ENCODE results near the gene NUP210L. TPM values are rescaled to one million over a fixed set of nuclear protein-coding genes. Genes with fewer than 3 reads are reported as not detected.

NUP210L gene
- total and polyA plus RNA-seq, 2 donors (not counting 3 experiments of a cell fraction or from before 2014, with no cell fraction given) = 0.01 to 0.07 TPM

- no peak overlapping the region for H3K9ac ChIP-seq (replicated peaks; ENCODE audit: extremely low read depth, insufficient read depth, low read length)
- H3K9me1 ChIP-seq (replicated peaks; ENCODE audit: control insufficient read depth, extremely low read depth, insufficient read depth, low read length) = no peaks in the 10 kb centered on the region
- TF ChIP-seq JUN (IDR thresholded peaks at IDR 0.05; ENCODE audit: borderline replicate concordance, insufficient read depth, insufficient read length, low read depth) = no peak
- no peak for TF ChIP-seq POLR2AphosphoS5 (IDR thresholded peaks at IDR 0.05; ENCODE audit: insufficient read depth, low read depth, low read length)
- TF ChIP-seq MYC (IDR thresholded peaks at IDR 0.05; ENCODE audit: low read depth, low read length) = no peak
- TF ChIP-seq FOS (IDR thresholded peaks at IDR 0.05; ENCODE audit: borderline replicate concordance, insufficient read depth, low read length) = no peak
- no peak for TF ChIP-seq POLR2A (IDR thresholded peaks at IDR 0.05; ENCODE audit: low read depth, low read length)
- TF ChIP-seq, protein P1, sequence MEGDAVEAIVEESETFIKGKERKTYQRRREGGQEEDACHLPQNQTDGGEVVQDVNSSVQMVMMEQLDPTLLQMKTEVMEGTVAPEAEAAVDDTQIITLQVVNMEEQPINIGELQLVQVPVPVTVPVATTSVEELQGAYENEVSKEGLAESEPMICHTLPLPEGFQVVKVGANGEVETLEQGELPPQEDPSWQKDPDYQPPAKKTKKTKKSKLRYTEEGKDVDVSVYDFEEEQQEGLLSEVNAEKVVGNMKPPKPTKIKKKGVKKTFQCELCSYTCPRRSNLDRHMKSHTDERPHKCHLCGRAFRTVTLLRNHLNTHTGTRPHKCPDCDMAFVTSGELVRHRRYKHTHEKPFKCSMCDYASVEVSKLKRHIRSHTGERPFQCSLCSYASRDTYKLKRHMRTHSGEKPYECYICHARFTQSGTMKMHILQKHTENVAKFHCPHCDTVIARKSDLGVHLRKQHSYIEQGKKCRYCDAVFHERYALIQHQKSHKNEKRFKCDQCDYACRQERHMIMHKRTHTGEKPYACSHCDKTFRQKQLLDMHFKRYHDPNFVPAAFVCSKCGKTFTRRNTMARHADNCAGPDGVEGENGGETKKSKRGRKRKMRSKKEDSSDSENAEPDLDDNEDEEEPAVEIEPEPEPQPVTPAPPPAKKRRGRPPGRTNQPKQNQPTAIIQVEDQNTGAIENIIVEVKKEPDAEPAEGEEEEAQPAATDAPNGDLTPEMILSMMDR (IDR thresholded peaks at IDR 0.05; ENCODE audit: extremely low read depth in 1 of 2, insufficient read depth in 1 of 2, low read depth in 1 of 2, low read length in 2 of 2) = no peak
- no peak for TF ChIP-seq EZH2 (IDR thresholded peaks at IDR 0.05; ENCODE audit: borderline replicate concordance, low read depth, low read length, severe bottlenecking)
- no peak for TF ChIP-seq GATA2 (IDR thresholded peaks at IDR 0.05; ENCODE audit: insufficient read depth, insufficient read length, low read depth, low read length)
- TF ChIP-seq, protein P2, sequence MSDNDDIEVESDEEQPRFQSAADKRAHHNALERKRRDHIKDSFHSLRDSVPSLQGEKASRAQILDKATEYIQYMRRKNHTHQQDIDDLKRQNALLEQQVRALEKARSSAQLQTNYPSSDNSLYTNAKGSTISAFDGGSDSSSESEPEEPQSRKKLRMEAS (IDR thresholded peaks at IDR 0.05; ENCODE audit: insufficient read depth, insufficient read length) = no peak
- DNase-seq (ENCODE audit: low read depth, low spot score) (no peak), FAIRE-seq (no peak)
- no peak overlapping the region for H3K27ac ChIP-seq (ENCODE audit: insufficient read depth, low read depth, low read length)
- H3K4me2 ChIP-seq (ENCODE audit: insufficient read depth, low read length) = no peak overlapping the region
- BruUV-seq (replicated peaks) = no TSS peak
- H3K4me1 ChIP-seq (ENCODE audit: control insufficient read depth, extremely low read depth, insufficient read depth, low read length) = no peaks in the 10 kb centered on the region
- no peak overlapping the region for H3K4me3 ChIP-seq (replicated peaks in 1 of 3; ENCODE audit: insufficient read depth in 1 of 3, low read depth in 1 of 3, low read length in 3 of 3)
- ChIA-PET CTCF (no interaction called here), POLR2A (no interaction called here)
- no peaks in the 10 kb centered on the region for H4K20me1 ChIP-seq (replicated peaks; ENCODE audit: control insufficient read depth, extremely low read depth, insufficient read depth, low read length)
- H3K79me2 ChIP-seq (ENCODE audit: control insufficient read depth, insufficient read depth, low read length) = no peaks in the 10 kb centered on the region
- H3K36me3 ChIP-seq (ENCODE audit: control insufficient read depth in 2 of 2, extremely low read depth in 1 of 2, insufficient read depth in 2 of 2, low read length in 2 of 2) = no peaks in the 10 kb centered on the region
- dilution Hi-C loops (cut with MboI; ENCODE audit: extremely low pct_ligation_motif_present, low sequenced_read_pairs) (no loop called here), intact Hi-C loops (cut with micrococcal nuclease) (loop anchor here (10.0 kb wide), 1 partner anchor 93 kb away; no protein-coding TSS in a partner anchor)
- H2AFZ ChIP-seq (ENCODE audit: low read depth, low read length) = no peak overlapping the region
- H3K9me3 ChIP-seq (replicated peaks; ENCODE audit: control insufficient read depth, insufficient read depth, low read length) = no peaks in the 10 kb centered on the region
- H3K27me3 ChIP-seq (ENCODE audit: control insufficient read depth in 2 of 2, insufficient read depth in 2 of 2, low read length in 2 of 2) = no peaks in the 10 kb centered on the region
Measured at GRCh38 chr1:154117642-154118041, 37.2 kb downstream of the NUP210L start.

Measured in endothelial cell of umbilical vein (primary cell).